Measurements from ENCODE around the gene CSGALNACT2.
"Not testable (repeated sequence)": the region's sequence is repeated elsewhere in the genome, so short reads cannot be mapped to it uniquely, and the experiment has no call there.

Gene CSGALNACT2

DNA sequence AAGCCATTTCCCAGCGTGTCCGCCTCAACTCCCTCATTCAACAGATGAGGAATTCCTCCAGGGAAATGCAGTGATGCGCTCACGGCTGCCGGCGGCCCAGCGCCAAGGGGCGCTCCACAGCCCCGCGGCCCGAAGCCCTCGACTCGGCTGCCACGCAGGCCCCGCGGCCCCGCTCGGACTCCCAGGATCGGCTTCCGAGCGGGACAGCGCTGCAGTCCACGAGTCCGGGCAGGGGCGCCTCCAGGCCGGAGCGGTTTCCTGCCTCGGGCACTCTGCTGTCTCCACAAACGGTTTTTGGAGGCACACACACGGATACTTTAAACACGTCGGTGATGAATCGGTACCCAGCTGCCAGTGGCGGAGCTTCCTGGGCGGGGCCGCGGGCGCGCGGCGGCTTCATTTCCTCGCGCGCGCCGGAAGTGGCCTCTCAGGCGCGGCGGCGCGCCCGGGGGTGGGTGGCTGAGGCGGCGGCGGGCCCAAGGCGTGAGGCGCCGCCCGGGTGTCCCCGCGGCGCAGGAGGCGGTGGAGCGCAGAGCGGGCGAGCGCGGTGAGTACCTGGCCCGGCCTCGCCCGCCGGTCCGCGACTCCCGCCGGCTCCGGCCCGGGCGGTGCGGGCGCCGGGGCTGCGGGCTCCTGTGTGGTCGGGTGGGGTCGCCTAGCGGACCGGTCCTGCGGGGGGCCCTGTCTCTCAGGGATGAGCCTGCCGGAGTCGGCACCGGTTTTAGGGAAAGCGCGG is at the start of gene CSGALNACT2:
Gene CSGALNACT2, plus strand, starts transcription at position 425 of the 736 bp plus-strand sequence. CDS start 16,705 bp downstream, outside the sequence.
- in situ Hi-C loops (cut with HindIII; ENCODE audit: low sequenced_read_pairs): no loop called here

GRCh38 chr10:43089519-43089918 is 48.7 kb upstream of the CSGALNACT2 start:
- in situ Hi-C loops (cut with HindIII; ENCODE audit: low sequenced_read_pairs): no loop called here

- in situ Hi-C loops (cut with HindIII; ENCODE audit: low sequenced_read_pairs): no loop called here
These were observed 48.1 kb upstream of the CSGALNACT2 start for GRCh38 chr10:43090188-43090587.

DNA sequence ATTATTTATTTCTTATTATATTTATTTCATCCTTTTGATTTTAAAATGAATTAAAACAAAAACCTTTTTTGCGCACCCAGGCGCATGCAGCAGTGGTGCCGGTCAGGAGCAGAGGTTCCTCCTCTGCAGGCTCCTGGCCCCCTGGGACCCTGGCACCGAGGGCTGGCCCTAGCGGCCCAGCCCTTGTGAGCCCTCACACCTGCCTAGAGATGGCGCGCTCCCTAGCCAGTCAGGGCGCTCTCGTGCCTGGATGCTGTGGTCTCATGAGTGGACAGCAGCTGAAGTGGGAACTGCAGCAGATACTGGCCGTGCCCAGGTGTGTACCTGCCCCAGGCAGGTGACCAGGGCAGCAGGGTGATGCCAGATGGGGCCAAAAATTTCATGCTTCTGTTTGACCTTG is 47.6 kb upstream of the CSGALNACT2 start:
- in situ Hi-C loops (cut with HindIII; ENCODE audit: low sequenced_read_pairs): no loop called here

GRCh38 chr10:43091846-43092245 is 46.4 kb upstream of the CSGALNACT2 start:
- in situ Hi-C loops (cut with HindIII; ENCODE audit: low sequenced_read_pairs): no loop called here

GRCh38 chr10:43093423-43094076 is 44.7 kb upstream of the CSGALNACT2 start:
- in situ Hi-C loops (cut with HindIII; ENCODE audit: low sequenced_read_pairs): no loop called here

DNA sequence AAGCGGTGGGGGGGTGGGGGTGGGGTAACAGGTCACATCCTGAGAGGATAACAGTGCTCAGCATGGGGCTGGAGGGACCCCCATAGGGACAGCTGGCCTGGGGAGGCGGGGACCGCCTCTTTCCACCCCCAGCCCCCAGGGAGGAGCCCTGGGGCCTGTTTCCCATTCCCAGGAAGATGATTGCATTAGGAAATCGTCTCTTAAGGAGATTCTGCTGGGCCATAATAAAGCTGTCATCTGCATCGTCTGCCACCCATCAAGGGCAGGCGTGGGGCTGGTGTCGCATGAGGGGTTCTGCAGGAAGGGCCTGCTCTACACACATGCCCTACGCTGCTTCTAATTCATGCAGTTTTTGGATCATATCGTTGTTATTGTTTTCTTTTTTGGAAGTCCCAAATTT is 44.2 kb upstream of the CSGALNACT2 start:
- in situ Hi-C loops (cut with HindIII; ENCODE audit: low sequenced_read_pairs): no loop called here

DNA sequence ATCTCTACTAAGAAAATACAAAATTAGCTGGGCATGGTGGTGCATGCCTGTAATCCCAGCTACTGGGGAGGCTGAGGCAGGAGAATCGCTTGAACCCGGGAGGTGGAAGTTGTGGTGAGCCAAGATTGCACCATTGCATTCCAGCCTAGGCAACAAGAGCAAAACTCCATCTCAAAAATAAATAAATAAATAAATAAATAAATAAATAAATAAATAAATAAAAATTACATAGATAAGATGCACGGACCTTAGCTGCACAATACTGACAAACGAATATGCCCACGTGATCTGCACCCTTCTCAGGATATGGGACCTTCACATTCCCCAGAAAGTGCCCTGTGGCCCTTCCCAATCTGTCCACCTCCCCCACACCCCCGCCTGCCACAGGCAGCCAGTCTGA is 38.9 kb upstream of the CSGALNACT2 start:
- in situ Hi-C loops (cut with HindIII; ENCODE audit: low sequenced_read_pairs): not testable (repeated sequence)

DNA sequence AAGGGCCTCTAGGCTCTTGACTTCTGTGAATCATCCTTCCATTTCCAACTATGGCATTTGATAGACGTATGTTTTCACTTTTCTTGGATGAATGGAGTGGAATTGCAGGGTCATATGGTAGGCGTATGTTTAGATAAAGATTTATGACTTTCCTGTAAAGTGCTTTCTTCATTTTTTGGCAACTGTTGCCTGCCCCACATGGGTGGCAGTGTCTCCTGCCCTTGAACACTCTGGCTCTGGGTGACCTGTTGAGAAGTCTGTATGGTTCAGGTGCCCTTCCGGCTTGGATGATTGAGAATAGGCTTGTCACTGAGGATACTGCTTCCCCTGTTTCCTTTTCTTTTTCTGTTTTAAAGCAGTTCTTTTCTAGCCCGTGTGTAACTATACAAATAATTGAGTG is 38.3 kb upstream of the CSGALNACT2 start:
- in situ Hi-C loops (cut with HindIII; ENCODE audit: low sequenced_read_pairs): no loop called here

- in situ Hi-C loops (cut with HindIII; ENCODE audit: low sequenced_read_pairs): no loop called here
These were observed 37.9 kb upstream of the CSGALNACT2 start for GRCh38 chr10:43100366-43100765.

GRCh38 chr10:43102063-43102828 is 36.0 kb upstream of the CSGALNACT2 start:
- in situ Hi-C loops (cut with HindIII; ENCODE audit: low sequenced_read_pairs): no loop called here

GRCh38 chr10:43105102-43105955 is 32.9 kb upstream of the CSGALNACT2 start:
- in situ Hi-C loops (cut with HindIII; ENCODE audit: low sequenced_read_pairs): no loop called here

- in situ Hi-C loops (cut with HindIII; ENCODE audit: low sequenced_read_pairs): no loop called here
These were observed 32.4 kb upstream of the CSGALNACT2 start for GRCh38 chr10:43105956-43106229.

GRCh38 chr10:43106256-43107091 is 31.8 kb upstream of the CSGALNACT2 start:
- in situ Hi-C loops (cut with HindIII; ENCODE audit: low sequenced_read_pairs): no loop called here

- in situ Hi-C loops (cut with HindIII; ENCODE audit: low sequenced_read_pairs): no loop called here
These were observed 29.3 kb upstream of the CSGALNACT2 start for GRCh38 chr10:43108951-43109350.

DNA sequence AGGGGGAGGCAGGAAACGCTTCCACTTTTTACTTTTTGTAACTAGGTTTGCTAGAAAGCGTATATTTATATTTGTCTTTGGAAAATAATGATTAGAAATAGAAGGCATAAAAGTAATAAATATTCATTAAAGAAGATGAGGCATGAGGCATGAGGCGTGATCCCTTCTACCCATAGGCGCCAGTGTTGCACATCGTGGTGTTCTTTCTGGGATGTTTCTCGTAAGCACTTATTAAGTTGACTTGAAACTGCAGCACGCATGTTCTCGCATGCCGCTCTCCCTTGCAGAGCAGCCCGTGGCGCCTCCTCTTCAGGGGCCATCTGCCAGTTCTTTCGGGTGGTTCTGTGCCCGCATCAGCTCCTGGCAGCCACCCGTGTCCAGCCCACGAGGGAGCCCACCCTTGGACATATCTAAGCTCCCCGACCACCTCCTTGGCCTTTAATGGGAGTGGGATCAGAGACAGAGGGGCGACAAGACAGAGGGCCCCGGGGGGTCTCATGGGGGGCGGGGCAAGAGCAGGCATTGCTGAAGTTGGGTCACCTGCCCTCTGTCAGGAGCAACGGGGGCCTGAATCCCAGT is 28.5 kb upstream of the CSGALNACT2 start:
- in situ Hi-C loops (cut with HindIII; ENCODE audit: low sequenced_read_pairs): no loop called here

DNA sequence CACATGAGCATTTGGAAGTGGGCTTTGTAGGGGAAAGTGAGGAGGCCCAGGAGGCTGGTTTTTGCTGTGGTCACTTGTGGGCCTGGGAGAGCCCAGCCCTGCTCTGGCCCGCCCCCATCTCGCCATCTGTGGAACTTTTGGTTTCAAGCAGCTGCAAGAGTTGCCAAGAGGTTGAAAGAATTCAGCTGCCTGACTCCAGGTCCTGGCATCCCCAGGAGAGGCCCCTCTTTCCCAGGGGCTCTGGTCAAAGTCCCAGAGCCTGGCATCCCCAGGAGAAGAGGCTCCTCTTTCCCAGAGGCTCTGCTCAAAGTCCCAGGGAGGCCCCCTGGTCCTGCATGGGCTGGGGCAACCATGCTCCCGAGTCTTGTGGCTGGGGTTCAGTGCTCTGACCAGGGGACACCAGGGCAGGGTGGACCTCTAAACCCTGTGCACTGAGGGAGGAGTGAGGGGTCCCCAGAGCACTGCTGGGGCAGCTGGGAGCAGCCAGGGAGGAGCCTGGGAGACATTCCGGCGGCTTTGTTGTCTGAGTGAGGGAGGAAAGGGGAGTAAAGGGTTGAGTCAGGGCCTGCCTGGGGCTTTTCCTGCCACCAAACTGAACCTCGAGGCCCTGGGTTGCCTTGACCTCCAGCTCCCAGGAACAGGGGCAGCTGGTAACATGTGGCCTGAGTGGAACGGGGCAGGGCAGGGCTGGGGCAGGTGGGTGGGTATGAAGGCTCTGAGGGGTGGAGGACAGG is 27.7 kb upstream of the CSGALNACT2 start:
- in situ Hi-C loops (cut with HindIII; ENCODE audit: low sequenced_read_pairs): no loop called here

DNA sequence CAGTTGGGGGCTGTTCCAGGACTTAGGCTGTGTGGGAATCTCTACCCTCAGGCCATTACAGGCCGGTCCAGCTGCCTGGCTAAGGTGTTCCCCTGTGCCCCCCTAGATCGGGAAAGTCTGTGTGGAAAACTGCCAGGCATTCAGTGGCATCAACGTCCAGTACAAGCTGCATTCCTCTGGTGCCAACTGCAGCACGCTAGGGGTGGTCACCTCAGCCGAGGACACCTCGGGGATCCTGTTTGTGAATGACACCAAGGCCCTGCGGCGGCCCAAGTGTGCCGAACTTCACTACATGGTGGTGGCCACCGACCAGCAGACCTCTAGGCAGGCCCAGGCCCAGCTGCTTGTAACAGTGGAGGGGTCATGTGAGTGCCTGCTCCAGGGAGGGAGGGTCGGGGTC is 27.1 kb upstream of the CSGALNACT2 start:
- in situ Hi-C loops (cut with HindIII; ENCODE audit: low sequenced_read_pairs): no loop called here

DNA sequence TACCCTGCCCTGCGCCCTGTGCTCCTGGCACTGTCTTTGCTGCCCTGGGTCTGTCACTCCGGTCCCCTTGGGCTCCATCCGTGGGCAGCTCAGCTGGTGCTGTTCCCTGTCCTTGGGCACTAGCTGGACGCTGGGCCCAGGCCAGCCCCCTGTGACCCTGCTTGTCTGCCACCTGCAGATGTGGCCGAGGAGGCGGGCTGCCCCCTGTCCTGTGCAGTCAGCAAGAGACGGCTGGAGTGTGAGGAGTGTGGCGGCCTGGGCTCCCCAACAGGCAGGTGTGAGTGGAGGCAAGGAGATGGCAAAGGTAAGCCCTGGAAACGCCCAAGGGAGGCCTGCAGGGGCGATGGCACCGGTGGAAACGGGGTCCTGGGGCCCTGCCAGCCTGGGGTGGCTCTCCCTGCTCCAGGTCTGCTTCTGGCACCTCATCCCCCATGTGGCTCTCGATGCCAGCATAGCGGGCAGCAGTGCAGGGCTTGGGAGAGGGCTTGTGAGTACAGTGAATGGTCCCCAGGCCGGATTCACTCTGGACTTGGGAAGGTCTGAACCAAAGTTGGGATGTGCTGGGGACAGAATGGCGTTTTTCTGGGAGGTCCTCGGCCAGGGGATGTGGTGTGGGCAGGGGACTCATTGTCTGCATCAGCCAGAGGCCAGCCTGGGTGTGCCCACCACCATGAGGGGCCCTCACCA is 26.2 kb upstream of the CSGALNACT2 start:
- in situ Hi-C loops (cut with HindIII; ENCODE audit: low sequenced_read_pairs): no loop called here
